Calu3 (cell line): ENCODE measurements around the gene NECTIN2. TPM values are rescaled to one million over a fixed set of nuclear protein-coding genes. Genes with fewer than 3 reads are reported as not detected.
A peak's percentile ranks its signal among the peaks of the same experiment; 100 is the strongest.
"Not testable (repeated sequence)": the region's sequence is repeated elsewhere in the genome, so short reads cannot be mapped to it uniquely, and the experiment has no call there.

ENCODE experiments used
- BruUV-seq: library from RNA; stranded (reverse); fragments of 400-500 nt; replicated peaks from 2 replicates; lab custom pipeline; 2021; lab: Mats Ljungman, UMichigan
- CTCF ChIA-PET: fragments of 300-600 bp; sonication (Branson Sonifier 250); formaldehyde crosslinking; loops from one replicate; lab custom pipeline; 2022; ENCODE audit warnings: antibody characterized with exemption; lab: Charles Lee
- DNase-seq: peaks from one replicate; pipeline ENCODE4 v3.0.0; 2022
- H3K27ac Mint-ChIP-seq: one replicate; pipeline ENCODE4 v1.8.0; 2022; ENCODE audit warnings: mixed read lengths; ENCODE audit not compliant: unreplicated experiment
- H3K27me3 Mint-ChIP-seq: one replicate; pipeline ENCODE4 v1.8.0; 2022; ENCODE audit warnings: mixed read lengths; ENCODE audit not compliant: unreplicated experiment
- H3K36me3 Mint-ChIP-seq: one replicate; pipeline ENCODE4 v1.8.0; 2022; ENCODE audit warnings: mild to moderate bottlenecking, moderate library complexity, mixed read lengths; ENCODE audit not compliant: insufficient read depth, unreplicated experiment
- H3K4me1 Mint-ChIP-seq: one replicate; pipeline ENCODE4 v1.8.0; 2022; ENCODE audit warnings: mild to moderate bottlenecking, low read depth, mixed read lengths; ENCODE audit not compliant: unreplicated experiment
- H3K4me3 Mint-ChIP-seq: one replicate; pipeline ENCODE4 v1.8.0; 2022; ENCODE audit warnings: mild to moderate bottlenecking, low read depth, moderate library complexity, mixed read lengths; ENCODE audit not compliant: unreplicated experiment
- H3K9me3 Mint-ChIP-seq: one replicate; pipeline ENCODE4 v1.8.0; 2022; ENCODE audit warnings: low read depth, mixed read lengths; ENCODE audit not compliant: unreplicated experiment
- intact Hi-C: fragments of 100-400 bp; cut with micrococcal nuclease; formaldehyde crosslinking; loops from one replicate; pipeline ENCODE4 v1.10.0; 2022; ENCODE audit not compliant: unreplicated experiment
- total RNA-seq: library from RNA; stranded (reverse); gene quantifications from 2 replicates; pipeline ENCODE4 v1.2.3, GENCODE V29; 2022
- TF ChIP-seq, protein P1 (sequence below): fragments of 200-600 bp; IDR thresholded peaks from one replicate; pipeline ENCODE4 v1.8.0; 2022; ENCODE audit warnings: antibody characterized with exemption; ENCODE audit not compliant: unreplicated experiment

NECTIN2 gene
- total RNA-seq, 1 experiment from 2014 or later, result 137 TPM

DNA sequence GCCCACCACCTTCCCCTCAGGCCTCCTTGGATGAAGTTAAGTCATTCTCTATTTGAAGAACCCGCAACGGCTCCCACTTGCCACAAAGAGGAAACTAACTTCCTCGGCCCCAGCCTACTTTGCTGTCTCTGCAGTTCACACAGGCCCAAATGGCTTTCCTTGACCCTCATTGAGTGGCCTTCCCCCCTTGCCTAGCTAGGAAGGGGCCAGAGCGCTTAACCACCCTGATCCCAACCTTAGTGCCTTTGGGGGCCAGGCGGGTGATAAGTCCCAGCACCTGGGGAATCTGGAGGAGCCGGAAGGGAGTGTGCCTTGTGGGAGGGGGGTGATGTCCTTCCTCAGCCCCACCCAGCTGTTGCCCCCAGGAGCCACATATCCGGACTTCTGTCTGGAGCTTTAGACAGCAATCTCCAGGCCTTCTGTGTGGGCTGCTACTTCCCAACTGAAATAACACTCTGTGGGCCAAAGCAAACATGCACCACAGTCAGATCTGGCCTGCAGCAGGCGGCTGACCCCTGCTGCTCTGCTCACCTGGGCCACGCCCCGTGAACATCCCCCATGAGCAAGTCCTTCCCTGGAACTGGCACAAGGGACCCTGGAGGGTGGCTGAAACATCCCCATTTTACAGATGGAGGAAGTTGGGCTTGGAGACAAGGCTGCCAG, 10.5 kb downstream of the NECTIN2 start:
- Mint-ChIP-seq H3K4me3 (no peak overlapping the region), H3K9me3 (no peaks in the 10 kb centered on the region), H3K4me1 (peaks cover 39% of the 10 kb centered on the region), H3K27ac (no peak overlapping the region), H3K36me3 (peaks cover 43% of the 10 kb centered on the region), H3K27me3 (no peaks in the 10 kb centered on the region)
- CTCF ChIA-PET, result no interaction called here
- intact Hi-C loops, result no loop called here
- no TSS peak for BruUV-seq
- DNase-seq, result no peak
- TF ChIP-seq, protein P1, sequence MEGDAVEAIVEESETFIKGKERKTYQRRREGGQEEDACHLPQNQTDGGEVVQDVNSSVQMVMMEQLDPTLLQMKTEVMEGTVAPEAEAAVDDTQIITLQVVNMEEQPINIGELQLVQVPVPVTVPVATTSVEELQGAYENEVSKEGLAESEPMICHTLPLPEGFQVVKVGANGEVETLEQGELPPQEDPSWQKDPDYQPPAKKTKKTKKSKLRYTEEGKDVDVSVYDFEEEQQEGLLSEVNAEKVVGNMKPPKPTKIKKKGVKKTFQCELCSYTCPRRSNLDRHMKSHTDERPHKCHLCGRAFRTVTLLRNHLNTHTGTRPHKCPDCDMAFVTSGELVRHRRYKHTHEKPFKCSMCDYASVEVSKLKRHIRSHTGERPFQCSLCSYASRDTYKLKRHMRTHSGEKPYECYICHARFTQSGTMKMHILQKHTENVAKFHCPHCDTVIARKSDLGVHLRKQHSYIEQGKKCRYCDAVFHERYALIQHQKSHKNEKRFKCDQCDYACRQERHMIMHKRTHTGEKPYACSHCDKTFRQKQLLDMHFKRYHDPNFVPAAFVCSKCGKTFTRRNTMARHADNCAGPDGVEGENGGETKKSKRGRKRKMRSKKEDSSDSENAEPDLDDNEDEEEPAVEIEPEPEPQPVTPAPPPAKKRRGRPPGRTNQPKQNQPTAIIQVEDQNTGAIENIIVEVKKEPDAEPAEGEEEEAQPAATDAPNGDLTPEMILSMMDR, result no peak

DNA sequence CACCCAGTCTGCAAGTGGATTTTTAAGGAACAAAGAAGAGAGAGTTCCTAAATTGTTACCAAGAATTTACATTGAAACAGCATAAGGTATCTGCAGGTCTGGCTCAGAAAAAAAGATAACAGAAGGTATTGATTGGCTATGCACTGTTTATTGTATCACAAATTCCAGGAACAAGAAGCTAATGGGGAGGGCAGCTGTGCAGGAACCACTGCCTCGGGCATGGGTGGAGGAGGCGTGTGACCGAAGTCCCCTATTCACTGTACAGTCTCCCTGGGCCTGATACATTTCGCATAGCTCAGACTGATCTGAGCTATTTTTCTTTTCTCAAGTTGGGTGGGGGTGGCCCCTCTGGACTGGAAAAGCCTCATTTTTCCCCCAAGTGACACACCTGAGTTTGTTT, 11.7 kb downstream of the NECTIN2 start:
- TF ChIP-seq, protein P1, result no peak
- no TSS peak for BruUV-seq
- peak; percentile 33 for DNase-seq
- peaks cover 48% of the 10 kb centered on the region for H3K36me3 Mint-ChIP-seq
- intact Hi-C loops, result no loop called here
- CTCF ChIA-PET, result interaction anchor here (0.7 to 0.9 kb wide), 3 partner anchors 10 to 235 kb away, joined by 3 to 4 read pairs (median 3); partner anchors contain the start of genes PPP1R37 and TOMM40
- H3K4me1 Mint-ChIP-seq, result peaks cover 39% of the 10 kb centered on the region
- no peaks in the 10 kb centered on the region for H3K27me3 Mint-ChIP-seq
- no peaks in the 10 kb centered on the region for H3K9me3 Mint-ChIP-seq
- no peak overlapping the region for H3K4me3 Mint-ChIP-seq
- no peak overlapping the region for H3K27ac Mint-ChIP-seq

DNA sequence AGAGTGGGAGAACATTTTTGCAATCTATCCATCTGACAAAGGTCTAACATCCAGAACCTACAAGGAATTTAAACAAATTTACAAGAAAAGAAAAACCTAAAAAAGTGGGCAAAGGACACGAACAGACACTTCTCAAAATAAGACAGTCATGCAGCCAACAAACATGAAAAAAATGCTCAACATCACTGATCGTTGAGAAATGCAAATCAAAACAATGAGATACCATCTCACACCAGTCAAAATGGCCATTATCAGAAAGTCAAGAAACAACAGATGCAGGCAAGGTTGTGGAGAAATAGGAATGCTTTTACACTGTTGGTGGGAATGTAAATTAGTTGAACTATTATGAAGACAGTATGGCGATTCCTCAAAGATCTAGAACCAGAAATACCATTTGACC, 15.5 kb downstream of the NECTIN2 start:
- TSS peak; percentile 5 for BruUV-seq
- H3K27me3 Mint-ChIP-seq, DNase-seq, H3K4me3 Mint-ChIP-seq, H3K9me3 Mint-ChIP-seq, intact Hi-C loops: not testable (repeated sequence)
- H3K4me1 Mint-ChIP-seq, result peaks cover 26% of the 10 kb centered on the region
- H3K27ac Mint-ChIP-seq, result peak overlapping the region; percentile 39
- H3K36me3 Mint-ChIP-seq, result peaks cover 54% of the 10 kb centered on the region
- CTCF ChIA-PET, result interaction anchor here (0.7 kb wide), 1 partner anchor 285 kb away, joined by 3 read pairs; no protein-coding TSS in a partner anchor

DNA sequence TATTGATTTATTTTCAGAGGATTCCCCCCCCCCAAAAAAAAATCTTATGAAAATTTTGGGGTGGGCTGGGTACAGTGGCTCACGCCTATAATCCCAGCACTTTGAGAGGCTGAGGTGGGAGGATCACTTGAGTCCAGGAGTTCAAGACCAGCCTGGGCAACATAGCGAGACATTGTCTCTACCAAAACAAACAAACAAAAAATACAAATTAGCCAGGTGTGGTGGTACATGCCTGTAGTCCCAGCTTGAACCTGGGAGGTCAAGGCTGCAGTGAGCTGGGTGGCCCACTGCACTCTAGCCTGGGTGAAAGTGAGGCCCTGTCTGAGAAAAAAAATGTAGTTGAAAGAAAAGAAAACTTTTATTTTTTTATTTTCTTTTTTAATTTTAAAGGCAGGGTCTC, 17.9 kb downstream of the NECTIN2 start:
- peaks cover 3% of the 10 kb centered on the region for H3K4me1 Mint-ChIP-seq
- no peak overlapping the region for H3K27ac Mint-ChIP-seq
- intact Hi-C loops, result no loop called here
- peaks cover 57% of the 10 kb centered on the region for H3K36me3 Mint-ChIP-seq
- H3K4me3 Mint-ChIP-seq, result no peak overlapping the region
- TF ChIP-seq, protein P1, result no peak
- BruUV-seq, result no TSS peak
- no peak for DNase-seq
- H3K27me3 Mint-ChIP-seq, result no peaks in the 10 kb centered on the region
- CTCF ChIA-PET, result no interaction called here
- H3K9me3 Mint-ChIP-seq, result no peaks in the 10 kb centered on the region

DNA sequence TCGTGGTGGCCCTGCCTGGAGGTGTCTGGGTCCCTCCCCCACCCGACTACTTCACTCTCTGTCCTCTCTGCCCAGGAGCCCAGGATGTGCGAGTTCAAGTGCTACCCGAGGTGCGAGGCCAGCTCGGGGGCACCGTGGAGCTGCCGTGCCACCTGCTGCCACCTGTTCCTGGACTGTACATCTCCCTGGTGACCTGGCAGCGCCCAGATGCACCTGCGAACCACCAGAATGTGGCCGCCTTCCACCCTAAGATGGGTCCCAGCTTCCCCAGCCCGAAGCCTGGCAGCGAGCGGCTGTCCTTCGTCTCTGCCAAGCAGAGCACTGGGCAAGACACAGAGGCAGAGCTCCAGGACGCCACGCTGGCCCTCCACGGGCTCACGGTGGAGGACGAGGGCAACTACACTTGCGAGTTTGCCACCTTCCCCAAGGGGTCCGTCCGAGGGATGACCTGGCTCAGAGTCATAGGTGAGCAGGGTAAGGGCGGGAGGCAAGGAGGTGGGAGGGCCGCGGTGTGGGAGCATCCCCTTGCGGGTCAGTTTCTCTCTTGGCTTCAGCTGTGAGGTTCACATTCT, 19.2 kb downstream of the NECTIN2 start:
- no peak for DNase-seq
- H3K36me3 Mint-ChIP-seq, result peaks cover 57% of the 10 kb centered on the region
- TF ChIP-seq, protein P1, result no peak
- H3K9me3 Mint-ChIP-seq, result no peaks in the 10 kb centered on the region
- H3K27ac Mint-ChIP-seq, result no peak overlapping the region
- H3K4me3 Mint-ChIP-seq, result no peak overlapping the region
- no TSS peak for BruUV-seq
- H3K27me3 Mint-ChIP-seq, result no peaks in the 10 kb centered on the region
- CTCF ChIA-PET, result no interaction called here
- H3K4me1 Mint-ChIP-seq, result no peaks in the 10 kb centered on the region
- intact Hi-C loops, result no loop called here
